Loucy (cell line): ENCODE data around the gene SAMD4A.

Experiments used
- EZH2phosphoT487 ChIP-seq: fragments of 200-600 bp; IDR thresholded peaks from 2 replicates; pipeline ENCODE4 v1.6.1; 2018; ENCODE audit warnings: antibody characterized with exemption, mild to moderate bottlenecking, moderate library complexity, borderline replicate concordance
- TF ChIP-seq, protein P1 (sequence below): fragments of 200-600 bp; sonication (generic); conservative IDR thresholded peaks from 2 replicates; pipeline ENCODE4 v1.5.1; 2014; ENCODE audit warnings: mild to moderate bottlenecking, antibody characterized with exemption, low read length

GRCh38 chr14:54807428-54807827, 240.5 kb downstream of the SAMD4A start:
- TF ChIP-seq, protein P1, sequence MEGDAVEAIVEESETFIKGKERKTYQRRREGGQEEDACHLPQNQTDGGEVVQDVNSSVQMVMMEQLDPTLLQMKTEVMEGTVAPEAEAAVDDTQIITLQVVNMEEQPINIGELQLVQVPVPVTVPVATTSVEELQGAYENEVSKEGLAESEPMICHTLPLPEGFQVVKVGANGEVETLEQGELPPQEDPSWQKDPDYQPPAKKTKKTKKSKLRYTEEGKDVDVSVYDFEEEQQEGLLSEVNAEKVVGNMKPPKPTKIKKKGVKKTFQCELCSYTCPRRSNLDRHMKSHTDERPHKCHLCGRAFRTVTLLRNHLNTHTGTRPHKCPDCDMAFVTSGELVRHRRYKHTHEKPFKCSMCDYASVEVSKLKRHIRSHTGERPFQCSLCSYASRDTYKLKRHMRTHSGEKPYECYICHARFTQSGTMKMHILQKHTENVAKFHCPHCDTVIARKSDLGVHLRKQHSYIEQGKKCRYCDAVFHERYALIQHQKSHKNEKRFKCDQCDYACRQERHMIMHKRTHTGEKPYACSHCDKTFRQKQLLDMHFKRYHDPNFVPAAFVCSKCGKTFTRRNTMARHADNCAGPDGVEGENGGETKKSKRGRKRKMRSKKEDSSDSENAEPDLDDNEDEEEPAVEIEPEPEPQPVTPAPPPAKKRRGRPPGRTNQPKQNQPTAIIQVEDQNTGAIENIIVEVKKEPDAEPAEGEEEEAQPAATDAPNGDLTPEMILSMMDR: no peak
- no peak for TF ChIP-seq EZH2phosphoT487
